ENCODE data around the gene MICOS13.
"Not testable (repeated sequence)": the region's sequence is repeated elsewhere in the genome, so short reads cannot be mapped to it uniquely, and the experiment has no call there.

Gene MICOS13

GRCh38 chr19:5707576-5708575 lies 27.6 kb upstream of the MICOS13 start:
- no peak for DNase-seq (ENCODE audit: low spot score in 2 of 2)
- H3K4me1 ChIP-seq = no peaks in the 10 kb centered on the region
- H3K4me3 ChIP-seq = no peak overlapping the region
- peaks cover 92% of the 10 kb centered on the region for H3K36me3 ChIP-seq (replicated peaks)
- in situ Hi-C loops (cut with MboI; ENCODE audit: low sequenced_read_pairs) = no loop called here
- H3K9me3 ChIP-seq = no peaks in the 10 kb centered on the region
- no peaks in the 10 kb centered on the region for H3K27me3 ChIP-seq (ENCODE audit: low read depth)

GRCh38 chr19:5706876-5707573 lies 26.7 kb upstream of the MICOS13 start:
- no peaks in the 10 kb centered on the region for H3K4me1 ChIP-seq
- no peak overlapping the region for H3K4me3 ChIP-seq
- DNase-seq (ENCODE audit: low spot score in 2 of 2) = no peak
- no peaks in the 10 kb centered on the region for H3K9me3 ChIP-seq
- no peaks in the 10 kb centered on the region for H3K27me3 ChIP-seq (ENCODE audit: low read depth)
- peaks cover 87% of the 10 kb centered on the region for H3K36me3 ChIP-seq (replicated peaks)
- in situ Hi-C loops (cut with MboI; ENCODE audit: low sequenced_read_pairs) = no loop called here

GRCh38 chr19:5705552-5705951 lies 25.2 kb upstream of the MICOS13 start:
- DNase-seq (ENCODE audit: low spot score in 2 of 2) = no peak
- no peaks in the 10 kb centered on the region for H3K4me1 ChIP-seq
- in situ Hi-C loops (cut with MboI; ENCODE audit: low sequenced_read_pairs) = no loop called here
- H3K27me3 ChIP-seq (ENCODE audit: low read depth) = no peaks in the 10 kb centered on the region
- peaks cover 80% of the 10 kb centered on the region for H3K36me3 ChIP-seq (replicated peaks)
- H3K4me3 ChIP-seq = no peak overlapping the region
- no peaks in the 10 kb centered on the region for H3K9me3 ChIP-seq

- Histone ChIP-seq H3K9me3 (no peaks in the 10 kb centered on the region), H3K36me3 (replicated peaks) (peaks cover 84% of the 10 kb centered on the region), H3K27me3 (ENCODE audit: low read depth) (no peaks in the 10 kb centered on the region), H3K4me3 (no peak overlapping the region), H3K4me1 (no peaks in the 10 kb centered on the region)
- no peak for DNase-seq (ENCODE audit: low spot score in 2 of 2)
- in situ Hi-C loops (cut with MboI; ENCODE audit: low sequenced_read_pairs) = no loop called here
These were observed 23.8 kb upstream of the MICOS13 start for GRCh38 chr19:5703819-5704818.

GRCh38 chr19:5702053-5702410 lies 21.7 kb upstream of the MICOS13 start:
- DNase-seq (ENCODE audit: low spot score in 2 of 2); H3K4me3 ChIP-seq; in situ Hi-C loops (cut with MboI; ENCODE audit: low sequenced_read_pairs); H3K27me3 ChIP-seq (ENCODE audit: low read depth); H3K4me1 ChIP-seq; H3K9me3 ChIP-seq: not testable (repeated sequence)
- peaks cover 79% of the 10 kb centered on the region for H3K36me3 ChIP-seq (replicated peaks)

- no peaks in the 10 kb centered on the region for H3K4me1 ChIP-seq
- DNase-seq (ENCODE audit: low spot score in 2 of 2) = no peak
- H3K27me3 ChIP-seq (ENCODE audit: low read depth) = no peaks in the 10 kb centered on the region
- peaks cover 79% of the 10 kb centered on the region for H3K36me3 ChIP-seq (replicated peaks)
- in situ Hi-C loops (cut with MboI; ENCODE audit: low sequenced_read_pairs) = no loop called here
- H3K4me3 ChIP-seq = no peak overlapping the region
- no peaks in the 10 kb centered on the region for H3K9me3 ChIP-seq
These were observed 20.3 kb upstream of the MICOS13 start for GRCh38 chr19:5700455-5701092.

GRCh38 chr19:5698635-5699422 lies 18.5 kb upstream of the MICOS13 start:
- no peaks in the 10 kb centered on the region for H3K27me3 ChIP-seq (ENCODE audit: low read depth)
- H3K9me3 ChIP-seq = no peaks in the 10 kb centered on the region
- no peaks in the 10 kb centered on the region for H3K4me1 ChIP-seq
- H3K36me3 ChIP-seq (replicated peaks) = peaks cover 79% of the 10 kb centered on the region
- no peak overlapping the region for H3K4me3 ChIP-seq
- no peak for DNase-seq (ENCODE audit: low spot score in 2 of 2)
- in situ Hi-C loops (cut with MboI; ENCODE audit: low sequenced_read_pairs) = no loop called here

- in situ Hi-C loops (cut with MboI; ENCODE audit: low sequenced_read_pairs) = no loop called here
- H3K36me3 ChIP-seq (replicated peaks) = peaks cover 79% of the 10 kb centered on the region
- H3K4me1 ChIP-seq = no peaks in the 10 kb centered on the region
- no peak overlapping the region for H3K4me3 ChIP-seq
- H3K9me3 ChIP-seq = no peaks in the 10 kb centered on the region
- DNase-seq (ENCODE audit: low spot score in 2 of 2) = no peak
- H3K27me3 ChIP-seq (ENCODE audit: low read depth) = no peaks in the 10 kb centered on the region
These were observed 17.7 kb upstream of the MICOS13 start for GRCh38 chr19:5697890-5698634.

GRCh38 chr19:5697022-5697889 lies 16.9 kb upstream of the MICOS13 start:
- Histone ChIP-seq H3K4me1 (peaks cover 4% of the 10 kb centered on the region), H3K9me3 (no peaks in the 10 kb centered on the region), H3K36me3 (replicated peaks) (peaks cover 83% of the 10 kb centered on the region), H3K27me3 (ENCODE audit: low read depth) (no peaks in the 10 kb centered on the region), H3K4me3 (no peak overlapping the region)
- DNase-seq (ENCODE audit: low spot score in 2 of 2) = no peak
- in situ Hi-C loops (cut with MboI; ENCODE audit: low sequenced_read_pairs) = no loop called here

- Histone ChIP-seq H3K4me3 (no peak overlapping the region), H3K36me3 (replicated peaks) (peaks cover 92% of the 10 kb centered on the region), H3K9me3 (no peaks in the 10 kb centered on the region), H3K4me1 (peaks cover 7% of the 10 kb centered on the region), H3K27me3 (ENCODE audit: low read depth) (no peaks in the 10 kb centered on the region)
- in situ Hi-C loops (cut with MboI; ENCODE audit: low sequenced_read_pairs) = no loop called here
- no peak for DNase-seq (ENCODE audit: low spot score in 2 of 2)
These were observed 16.1 kb upstream of the MICOS13 start for GRCh38 chr19:5696196-5697021.

Data from HAP-1 (cell line).